IPS-NIHi7 (cell line): ENCODE data around the gene NPC1L1.

Source experiments
- DNase-seq: peaks from one replicate; pipeline ENCODE4 v3.0.0; 2012; ENCODE audit warnings: mixed read lengths; ENCODE audit errors: extremely low spot score

Gene NPC1L1

DNA sequence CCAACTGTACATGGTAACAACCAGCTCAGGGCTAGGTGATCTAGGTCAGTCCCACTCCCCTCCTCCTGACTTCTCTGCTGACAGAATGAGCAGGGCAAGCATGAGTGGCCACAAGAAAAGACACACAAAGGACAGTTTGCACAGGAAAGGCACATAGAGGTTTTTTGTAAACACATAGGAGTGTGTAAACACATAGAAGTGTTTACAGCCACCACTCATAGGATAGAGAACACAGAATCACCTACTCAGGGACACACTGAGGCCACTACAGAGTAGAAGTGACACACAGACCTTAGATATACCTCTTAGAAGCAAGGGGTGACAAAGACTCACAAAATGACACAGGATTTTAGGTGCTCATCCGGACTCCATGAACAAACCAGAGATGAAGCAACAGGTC lies 69.7 kb downstream of the NPC1L1 start:
- no peak for DNase-seq

DNA sequence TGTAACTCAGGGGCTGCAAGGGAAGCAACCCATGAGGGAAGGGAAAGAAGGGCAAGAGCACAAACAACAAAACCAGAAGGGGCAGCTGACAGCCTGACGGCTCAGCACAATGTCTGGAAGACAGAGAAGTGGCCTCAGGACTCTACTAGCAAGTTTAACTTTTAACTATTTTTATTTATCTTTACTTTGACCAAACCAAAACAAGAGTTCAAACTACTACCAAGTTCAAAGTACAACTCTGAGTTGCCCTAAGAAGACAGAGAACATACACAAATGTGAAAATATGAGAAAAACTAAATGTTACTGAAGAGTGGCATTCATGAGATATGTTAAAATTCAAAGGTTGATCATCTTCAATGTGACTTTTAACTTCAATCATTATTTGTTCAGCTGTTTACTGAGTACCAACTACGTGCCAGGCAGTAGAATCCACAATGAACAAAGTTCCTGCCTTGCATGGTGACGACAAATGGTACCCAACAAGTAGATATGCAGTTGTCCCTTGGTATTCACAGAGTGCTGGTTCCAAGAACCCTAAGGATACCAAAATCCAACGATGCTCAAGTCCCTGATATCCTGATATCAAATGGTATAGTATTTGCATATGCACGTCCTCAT lies 70.4 kb downstream of the NPC1L1 start:
- DNase-seq = no peak

DNA sequence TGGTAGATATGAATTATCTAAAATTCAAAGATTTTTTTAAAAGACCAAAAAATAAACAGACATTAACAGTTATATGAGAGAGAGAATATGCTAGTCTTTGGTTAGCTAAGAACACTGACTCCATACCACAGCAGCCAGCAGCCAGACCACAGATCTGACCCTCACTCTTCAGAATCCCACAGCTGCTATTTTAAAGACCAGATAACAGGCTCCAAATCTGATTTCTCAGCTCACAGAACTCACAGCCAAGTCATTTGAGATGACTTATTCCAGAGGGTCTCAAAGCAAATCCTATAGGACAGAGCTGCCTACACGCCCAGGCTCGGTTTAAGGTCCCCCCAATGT lies 71.0 kb downstream of the NPC1L1 start:
- DNase-seq = no peak

DNA sequence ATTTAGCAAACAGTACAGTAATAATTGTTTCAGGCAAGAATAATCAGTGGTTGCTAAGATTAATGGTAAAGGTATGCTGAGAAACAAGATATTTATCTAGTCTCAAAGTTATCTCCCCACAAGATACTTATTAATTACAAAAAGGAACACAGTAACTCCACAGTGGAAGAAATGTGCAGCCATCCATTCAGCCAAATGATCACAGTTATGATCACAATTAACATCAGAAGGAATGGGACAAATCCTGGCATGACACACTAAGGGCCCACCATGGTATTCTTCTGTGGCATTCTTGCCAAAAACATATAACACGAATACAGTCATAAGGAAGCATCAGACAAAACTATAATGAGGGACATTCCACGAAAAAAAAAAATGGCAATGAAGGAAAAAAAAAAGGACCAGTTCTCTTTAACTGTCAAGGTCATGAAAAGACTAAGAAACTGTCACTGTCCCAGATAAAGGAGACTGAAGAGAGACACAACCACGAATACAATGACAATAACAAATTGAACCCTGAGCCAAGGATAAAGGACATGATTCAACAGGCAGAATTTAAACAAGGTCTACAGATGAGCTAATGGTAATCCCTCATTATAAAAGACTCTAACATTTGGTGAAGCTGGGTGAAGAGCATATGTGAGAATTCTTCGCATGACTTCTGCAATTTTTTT lies 71.5 kb downstream of the NPC1L1 start:
- no peak for DNase-seq

DNA sequence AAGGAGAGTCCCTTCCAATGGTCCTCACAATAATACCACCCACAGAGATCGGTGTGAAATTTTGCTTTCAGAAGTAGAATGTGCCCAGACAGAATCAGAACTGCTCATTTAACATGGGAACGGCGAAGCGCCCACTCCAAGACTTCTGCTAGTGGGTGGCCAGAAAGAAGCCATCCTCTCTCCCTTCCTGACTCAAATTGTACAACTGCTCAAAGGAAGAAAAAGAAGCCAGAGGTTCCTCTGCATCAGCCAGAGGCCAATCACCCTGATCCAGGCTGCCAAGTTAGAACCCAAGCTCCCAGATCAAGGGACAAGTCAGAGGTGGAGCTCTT lies 73.9 kb downstream of the NPC1L1 start:
- DNase-seq = no peak

DNA sequence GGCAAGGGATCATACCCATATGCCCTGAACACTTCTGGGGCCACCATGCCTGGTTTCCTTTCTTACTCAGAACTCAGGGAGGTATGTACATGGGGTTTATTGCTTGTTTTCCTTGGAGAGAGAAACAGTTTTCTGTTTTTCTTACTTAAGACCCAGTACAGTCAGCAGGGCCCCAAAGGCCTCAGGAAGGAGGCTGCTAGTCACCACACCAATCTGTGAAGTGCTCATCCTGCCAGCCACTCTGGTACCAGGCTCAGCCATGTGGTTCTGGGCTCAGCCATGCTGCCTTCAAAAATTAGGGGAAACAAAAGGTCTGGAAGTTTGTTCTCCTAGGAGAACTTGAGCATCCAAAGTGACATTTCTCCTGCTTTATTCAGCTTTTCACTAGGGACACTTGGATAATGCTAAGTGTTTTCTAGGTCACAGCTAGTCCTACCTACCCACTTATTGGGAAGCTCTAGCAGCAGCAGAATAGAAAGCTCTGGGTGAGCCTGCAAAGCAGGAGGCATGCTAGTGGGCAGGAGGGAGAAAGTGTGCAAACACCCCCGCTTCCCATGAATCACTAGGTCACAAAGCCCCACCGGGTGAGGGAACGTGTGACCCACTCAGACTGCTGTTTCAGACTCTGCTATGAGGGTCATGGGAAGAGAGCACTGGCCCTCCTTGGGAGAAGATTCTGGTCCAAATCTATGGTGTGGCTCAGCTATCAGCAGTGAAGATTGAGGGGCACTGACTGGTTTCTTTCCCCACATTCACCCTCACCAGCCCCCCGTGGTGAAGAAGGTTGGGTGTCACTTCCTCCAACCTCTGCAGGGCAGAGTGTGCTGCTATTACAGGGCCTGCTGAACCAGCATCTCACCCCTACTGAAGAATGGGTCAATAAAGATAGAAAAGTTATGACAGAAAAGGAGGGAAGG lies 74.6 kb downstream of the NPC1L1 start:
- DNase-seq = no peak

DNA sequence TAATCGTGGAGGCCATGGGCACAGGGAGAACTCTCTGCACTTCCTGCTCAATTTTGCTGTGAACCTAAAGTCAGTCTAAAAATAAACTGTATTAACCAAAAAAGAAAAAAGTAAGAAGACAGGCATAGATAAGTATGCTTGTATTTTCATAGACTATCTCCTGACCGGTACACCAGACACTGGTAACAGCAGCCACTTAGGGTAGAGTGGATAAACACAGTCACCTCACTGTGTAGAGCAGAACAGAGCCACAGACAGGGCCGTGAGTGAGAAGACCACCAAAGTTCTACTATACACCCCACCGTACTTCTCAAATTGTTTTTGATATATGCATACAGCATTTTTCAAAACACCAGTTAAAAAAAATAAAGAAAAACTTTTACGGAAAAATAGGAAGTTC lies 75.6 kb downstream of the NPC1L1 start:
- DNase-seq = no peak

DNA sequence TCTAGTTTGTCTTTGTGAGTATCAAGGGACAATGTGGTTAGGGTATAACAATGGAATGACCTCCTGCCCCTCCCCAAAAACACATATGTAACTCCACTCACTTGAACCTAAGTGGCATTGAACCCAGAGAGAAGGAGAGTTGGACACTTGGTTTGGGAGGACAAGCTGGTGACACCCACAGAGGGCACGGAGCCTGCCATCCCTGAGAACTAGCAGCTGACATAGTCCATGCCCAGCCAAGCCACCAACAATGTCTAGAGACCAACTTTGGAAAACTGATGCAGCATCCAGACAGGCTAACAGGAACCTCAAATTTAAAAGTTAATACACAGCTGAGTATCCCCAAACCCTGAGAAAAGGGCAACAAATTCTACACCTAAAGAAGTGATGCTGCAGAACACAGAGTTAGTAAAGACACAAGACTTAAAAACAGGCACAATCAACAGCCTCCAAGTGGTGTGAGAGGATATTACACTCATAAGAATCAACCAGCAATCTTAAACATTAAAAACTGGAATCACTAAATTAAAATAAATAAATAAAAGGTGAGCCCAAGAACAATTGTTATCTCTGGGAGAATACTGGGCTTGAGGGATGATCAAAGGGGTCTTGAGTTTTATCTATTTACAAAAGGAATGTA lies 77.8 kb downstream of the NPC1L1 start:
- DNase-seq = no peak
